HG03378 (cell line): ENCODE measurements around the gene GPSM1.

Experiments
- ATAC-seq: cut with Tn5 transposase; IDR thresholded peaks from one replicate; pipeline ENCODE4 v1.9.1; 2021; ENCODE audit warnings: mild to moderate bottlenecking, moderate library complexity; ENCODE audit not compliant: unreplicated experiment

GPSM1 gene

DNA sequence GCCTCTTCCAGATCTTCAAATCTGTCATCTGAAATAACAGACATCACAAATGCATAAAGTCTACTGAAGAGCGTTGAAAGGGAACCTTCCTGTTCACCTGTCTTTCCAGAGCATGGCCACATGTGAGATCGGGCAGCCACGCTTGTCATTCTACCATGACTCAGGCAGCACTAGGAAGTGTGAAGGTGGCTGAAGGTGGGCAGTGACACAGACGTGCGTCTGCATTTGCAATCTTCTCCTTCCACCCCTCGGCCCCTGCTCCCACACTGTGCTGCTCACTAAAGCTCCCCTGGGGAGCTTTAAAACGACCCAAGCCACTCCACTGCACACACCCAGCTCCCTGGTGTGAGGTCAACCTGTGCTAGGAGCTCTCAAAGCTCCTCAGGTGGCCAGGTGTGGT, 80.6 kb downstream of the GPSM1 start:
- no peak for ATAC-seq
